Body of pancreas (tissue), 4 donors: Measurements from ENCODE around the gene OR5M10. TPM values are rescaled to one million over a fixed set of nuclear protein-coding genes. Genes with fewer than 3 reads are reported as not detected.
"Not testable (repeated sequence)": the region's sequence is repeated elsewhere in the genome, so short reads cannot be mapped to it uniquely, and the experiment has no call there.

Experiments
- ATAC-seq: fragments of 150-250 bp; one replicate; pipeline ENCODE4 v1.9.1; 2016
- DNase-seq, 4 donors: peaks; one replicate each; pipeline ENCODE4 v3.0.0-alpha.2; 2019
- H3K27ac ChIP-seq, 4 donors: fragments of 200-600 bp; sonication (generic); 1 replicate in 3 of 4; 2 replicates in 1 of 4; pipeline versions ENCODE4 v1.5.1 to v1.6.1; 2016 to 2019; ENCODE audit warnings: mild to moderate bottlenecking in 1 of 4, mixed read lengths in 1 of 4, moderate library complexity in 1 of 4
- H3K27me3 ChIP-seq, 2 donors: fragments of 200-600 bp; sonication (generic); one replicate each; pipeline ENCODE4 v1.6.0; 2016; ENCODE audit warnings: mild to moderate bottlenecking in 1 of 2
- H3K36me3 ChIP-seq, 2 donors: fragments of 200-600 bp; sonication (generic); replicated peaks in 1 of 2; 2 replicates each; pipeline ENCODE4 v1.5.1; 2016; ENCODE audit warnings: low read depth in 2 of 2; ENCODE audit not compliant: insufficient read depth in 1 of 2
- H3K4me1 ChIP-seq: fragments of 200-600 bp; sonication (generic); one replicate; pipeline ENCODE4 v1.6.0; 2016
- H3K4me3 ChIP-seq, 2 donors: fragments of 200-600 bp; sonication (generic); 1 replicate in 1 of 2; 2 replicates in 1 of 2; pipeline ENCODE4 v1.5.1; 2016 to 2019
- H3K9me3 ChIP-seq, 3 donors: fragments of 200-600 bp; sonication (generic); 1 replicate in 2 of 3; 2 replicates in 1 of 3; pipeline ENCODE4 v1.5.1; 2016
- CTCF ChIP-seq, 7 experiments: fragments of 450-650 bp in 4 of 7; fragments of 200-600 bp in 3 of 7; sonication (generic) in 3 of 7; IDR thresholded peaks; one replicate each; pipeline ENCODE4 v1.5.1; 2016 to 2019; ENCODE audit warnings: antibody characterized with exemption in 7 of 7
- POLR2A ChIP-seq, 3 donors: fragments of 450-650 bp; IDR thresholded peaks; one replicate each; pipeline ENCODE4 v1.6.1; 2016; ENCODE audit warnings: antibody characterized with exemption in 3 of 3, mild to moderate bottlenecking in 2 of 3
- WGBS, 2 donors: methylation state at CpG; one replicate each; pipeline ENCODE4 v1.1.5; 2017; 5-methylcytosine and 5-hydroxymethylcytosine counted together
- intact Hi-C: fragments of 100-400 bp; cut with DNase I; formaldehyde crosslinking; loops from one replicate; pipeline ENCODE4 v1.15.1; 2023
- total RNA-seq, 2 donors: library from RNA; depleted of rRNA; stranded (reverse); fragments of >200 nt; gene quantifications; one replicate each; pipeline ENCODE4 v1.1.0, GENCODE V29; 2016

Gene OR5M10
- total RNA-seq, 2 donors from 2014 or later, result not detected

GRCh38 chr11:56558574-56558973 lies 18.9 kb downstream of the OR5M10 start:
- Histone ChIP-seq H3K4me1 (no peaks in the 10 kb centered on the region), H3K27me3 (no peaks in the 10 kb centered on the region), H3K27ac (no peak overlapping the region), H3K36me3 (no peaks in the 10 kb centered on the region), H3K4me3 (no peak overlapping the region), H3K9me3 (no peaks in the 10 kb centered on the region)
- TF ChIP-seq CTCF (IDR thresholded peaks at IDR 0.05) (no peak), POLR2A (IDR thresholded peaks at IDR 0.05) (no peak)
- ATAC-seq (no peak), DNase-seq (no peak)
- 36 to 61% methylated on average over 6 of the region's 6 CpGs for WGBS, 2 donors
- intact Hi-C loops, result no loop called here

GRCh38 chr11:56554691-56555090 lies 22.8 kb downstream of the OR5M10 start:
- ATAC-seq, H3K27ac ChIP-seq, H3K9me3 ChIP-seq, H3K4me1 ChIP-seq, H3K27me3 ChIP-seq, DNase-seq, intact Hi-C loops, H3K36me3 ChIP-seq, H3K4me3 ChIP-seq: not testable (repeated sequence)
- WGBS, 2 donors, result 73 to 83% methylated on average over 13 of the region's 13 CpGs

- Histone ChIP-seq H3K27me3 (no peaks in the 10 kb centered on the region), H3K4me3 (no peak overlapping the region), H3K9me3 (no peaks in the 10 kb centered on the region), H3K27ac (no peak overlapping the region), H3K4me1 (no peaks in the 10 kb centered on the region), H3K36me3 (no peaks in the 10 kb centered on the region)
- WGBS, 2 donors, result 49 to 75% methylated on average over 6 of the region's 6 CpGs
- DNase-seq, result no peak
- intact Hi-C loops, result no loop called here
- no peak for ATAC-seq
- TF ChIP-seq CTCF (IDR thresholded peaks at IDR 0.05) (no peak), POLR2A (IDR thresholded peaks at IDR 0.05) (no peak)
Observed at GRCh38 chr11:56545531-56545930, 32.0 kb downstream of the OR5M10 start.

GRCh38 chr11:56543739-56544138 lies 33.8 kb downstream of the OR5M10 start:
- WGBS, 2 donors, result 77 to 82% methylated on average over 1 of the region's 1 CpG
- intact Hi-C loops, result no loop called here
- Histone ChIP-seq H3K9me3 (no peaks in the 10 kb centered on the region), H3K27ac (no peak overlapping the region), H3K4me3 (no peak overlapping the region), H3K27me3 (no peaks in the 10 kb centered on the region), H3K4me1 (no peaks in the 10 kb centered on the region), H3K36me3 (no peaks in the 10 kb centered on the region)
- DNase-seq (no peak), ATAC-seq (no peak)
- TF ChIP-seq POLR2A (IDR thresholded peaks at IDR 0.05), result no peak
- TF ChIP-seq CTCF (IDR thresholded peaks at IDR 0.05), result no peak

- intact Hi-C loops, result no loop called here
- DNase-seq, result no peak
- no peak for ATAC-seq
- no peak within 1 kb of the TSS for H3K4me3 ChIP-seq
- H3K27ac ChIP-seq, result no peak within 1 kb of the TSS
- TF ChIP-seq POLR2A (IDR thresholded peaks at IDR 0.05) (no peak), CTCF (IDR thresholded peaks at IDR 0.05) (no peak)
- WGBS, 2 donors, result 70 to 71% methylated on average over 2 of the region's 2 CpGs
- H3K36me3 ChIP-seq, result no peaks in the 10 kb centered on the region
- H3K4me1 ChIP-seq, result no peaks in the 10 kb centered on the region
- no peaks in the 10 kb centered on the region for H3K27me3 ChIP-seq
- H3K9me3 ChIP-seq, result no peaks in the 10 kb centered on the region
Observed at GRCh38 chr11:56543157-56543556, 34.4 kb downstream of the OR5M10 start, which contains the start of gene OR5M11. Gene OR5M11, minus strand, starts transcription at chr11:56543257. Its CDS starts 0 bp downstream, at chr11:56543257.
